ENCODE measurements around the gene RBM8A.

Gene RBM8A

DNA sequence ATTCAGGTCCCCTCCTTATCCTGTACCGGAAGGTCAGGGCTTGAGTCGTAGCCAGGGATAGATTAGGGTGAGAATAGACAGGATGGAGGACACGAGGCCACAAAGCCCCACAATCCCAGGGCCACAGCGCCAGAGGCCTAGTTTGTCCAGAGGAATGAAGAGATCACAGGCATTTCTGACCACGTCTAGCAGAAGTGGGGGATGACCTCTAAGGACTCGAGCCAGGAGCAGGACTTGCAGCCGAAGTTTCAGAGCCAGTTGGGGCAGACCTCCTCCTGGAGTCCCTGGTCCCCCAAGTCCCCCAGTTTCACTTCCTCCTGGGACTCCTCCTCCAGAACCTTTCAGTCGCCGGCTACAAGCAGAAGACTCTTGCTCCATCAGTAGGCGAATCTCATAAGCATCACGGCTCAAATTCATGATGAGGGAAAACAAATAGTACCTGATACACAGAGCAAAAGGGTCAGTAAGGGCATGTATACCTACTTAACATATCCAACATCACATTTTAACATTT lies 15.1 kb downstream of the RBM8A start:
- DNase-seq: no peak

DNA sequence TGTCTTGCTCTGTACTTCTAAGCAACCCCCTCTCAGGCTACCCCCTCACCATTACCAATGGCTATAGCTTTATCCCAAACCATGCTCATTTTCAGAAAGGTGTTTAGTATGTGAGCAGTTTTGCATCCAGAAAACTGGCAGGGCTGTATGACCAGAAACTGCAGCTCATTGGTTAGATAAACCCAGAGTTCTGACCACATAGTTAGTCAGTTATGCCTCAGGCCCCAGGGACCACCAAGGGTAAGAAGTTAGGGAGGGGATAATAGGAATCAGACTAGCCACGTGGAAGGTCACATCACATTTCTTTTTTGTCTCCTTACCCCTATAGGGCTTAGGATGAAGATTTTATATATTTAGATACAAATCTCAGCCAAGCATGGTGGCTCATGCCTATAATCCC lies 18.6 kb downstream of the RBM8A start:
- no peak for DNase-seq

DNA sequence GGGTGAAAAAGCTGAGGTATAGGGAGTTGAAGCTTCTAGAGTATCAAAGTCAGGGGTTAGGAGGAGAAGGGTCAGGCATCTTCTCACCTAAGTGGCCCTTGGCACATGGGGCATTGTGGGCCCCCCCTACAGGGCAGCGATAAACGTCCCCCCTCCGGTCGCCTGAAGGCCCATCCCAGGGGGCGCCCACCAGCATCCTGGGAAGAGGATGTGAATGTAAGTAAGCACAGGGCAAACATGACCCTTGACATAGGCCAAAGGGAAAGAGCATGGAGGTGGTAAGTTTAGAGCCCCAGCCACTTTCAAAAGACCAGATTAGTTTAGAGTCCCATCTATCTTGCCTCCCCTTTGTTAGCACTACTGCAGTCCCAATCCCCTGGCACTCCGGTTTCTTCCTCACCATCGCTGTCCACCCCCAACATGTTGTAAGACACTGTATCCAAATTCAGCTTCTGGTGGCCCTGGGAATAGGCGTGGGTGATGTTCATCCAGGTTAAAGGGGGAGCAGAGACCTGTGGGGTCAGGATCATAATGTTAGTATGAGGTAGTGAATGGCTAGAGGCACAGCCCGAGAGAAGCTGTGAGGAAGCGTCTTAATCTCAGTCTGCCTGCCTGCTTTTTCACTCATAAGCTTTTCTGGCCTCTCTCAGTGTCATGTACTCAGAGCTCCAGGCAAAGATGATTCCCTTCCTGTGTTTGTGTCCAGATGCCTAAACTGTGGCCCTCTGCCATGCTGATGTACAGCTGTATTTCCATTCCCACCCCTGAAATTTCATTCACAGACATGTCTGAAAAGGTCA lies 20.1 kb downstream of the RBM8A start:
- no peak for DNase-seq

DNA sequence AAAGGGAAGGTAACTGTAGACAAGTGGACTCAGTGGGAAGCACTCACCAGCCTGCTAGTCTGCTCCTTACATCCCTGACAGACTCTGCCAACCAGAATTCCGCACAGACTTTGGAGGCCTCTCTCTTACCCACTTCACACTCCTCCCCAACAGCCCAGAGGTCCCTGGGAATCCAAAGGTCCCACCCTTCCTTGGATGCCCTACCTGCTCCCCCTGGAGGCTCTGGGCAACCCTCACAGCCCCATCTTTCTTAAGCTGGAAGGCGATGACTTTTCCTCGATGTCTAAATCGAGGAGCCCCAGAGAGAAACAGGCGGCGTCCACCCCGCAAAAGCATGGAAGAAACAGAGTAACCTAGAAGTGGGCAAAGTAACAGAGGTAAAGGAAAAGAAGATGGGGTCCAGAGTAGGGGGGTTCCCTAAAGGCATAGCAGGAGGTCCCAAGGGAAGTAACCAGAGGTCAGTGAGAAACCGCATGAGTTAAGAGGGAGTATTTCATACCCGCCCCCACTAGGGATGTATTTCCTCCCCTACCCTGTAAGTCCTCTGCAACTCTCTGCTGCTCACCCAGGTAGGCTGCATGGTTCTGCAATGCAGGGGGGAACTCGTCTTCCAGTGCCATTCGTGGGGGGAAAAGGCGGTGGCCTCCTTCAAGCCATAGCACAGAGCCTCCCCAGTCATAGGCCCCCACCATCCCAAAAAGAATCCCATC lies 25.8 kb downstream of the RBM8A start:
- DNase-seq: no peak

DNA sequence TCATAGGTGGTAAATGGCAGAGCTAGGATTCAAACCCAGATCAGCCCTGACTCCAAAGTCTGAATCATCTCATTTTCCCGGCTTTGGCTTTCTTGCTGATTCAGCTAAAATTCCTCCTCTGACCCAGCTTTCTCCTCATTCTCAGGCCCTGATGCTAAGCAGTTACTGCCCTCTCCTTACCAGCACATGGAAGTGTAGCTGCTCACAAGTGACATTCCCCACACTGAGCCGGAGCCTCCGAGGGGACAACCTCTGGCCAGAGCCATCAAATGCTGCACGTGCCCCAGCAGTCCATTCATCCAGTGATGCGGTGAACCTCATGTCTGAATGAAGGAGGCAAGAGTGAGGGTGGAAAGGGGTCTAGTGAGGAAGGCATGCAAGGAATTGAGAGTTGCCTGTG lies 28.5 kb downstream of the RBM8A start:
- DNase-seq: no peak

DNA sequence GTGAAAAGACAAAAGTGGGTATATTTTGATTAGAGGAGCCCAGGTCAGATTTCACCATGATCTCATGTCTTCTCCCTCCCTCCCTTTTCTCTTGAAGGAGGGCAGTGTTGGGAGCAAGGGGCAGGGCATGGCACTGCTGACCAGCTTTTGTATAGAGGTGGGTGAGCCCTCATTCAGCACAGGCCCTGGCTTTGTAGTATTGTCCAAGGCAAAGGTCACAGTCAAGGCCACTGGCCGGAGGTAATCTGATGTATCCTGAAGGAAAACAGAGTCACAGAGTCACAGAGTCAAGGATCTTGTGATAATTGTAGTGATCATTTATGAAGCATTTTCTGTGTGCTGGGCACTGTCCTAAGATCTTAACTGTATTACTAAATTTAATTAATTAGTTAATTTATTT lies 29.3 kb downstream of the RBM8A start:
- no peak for DNase-seq

DNA sequence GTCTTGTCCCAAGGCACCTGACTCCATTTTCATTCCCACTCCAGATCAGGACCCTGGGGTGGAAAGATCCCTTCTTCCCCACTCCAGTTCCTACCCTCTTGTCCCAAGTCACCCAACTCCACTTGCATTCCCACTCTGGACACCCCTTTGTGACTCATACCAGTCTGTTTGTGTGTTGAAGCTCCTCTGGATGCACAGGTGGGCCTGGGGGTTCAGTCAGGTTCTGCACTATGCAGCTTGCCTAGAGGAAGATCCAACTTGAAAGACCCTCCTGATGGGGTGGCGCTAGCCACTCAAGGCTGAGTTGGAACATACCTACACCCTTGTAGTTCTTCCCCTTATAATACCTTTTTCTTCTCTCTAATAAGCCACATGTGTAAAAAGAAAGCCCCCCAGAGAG lies 31.8 kb downstream of the RBM8A start:
- no peak for DNase-seq

DNA sequence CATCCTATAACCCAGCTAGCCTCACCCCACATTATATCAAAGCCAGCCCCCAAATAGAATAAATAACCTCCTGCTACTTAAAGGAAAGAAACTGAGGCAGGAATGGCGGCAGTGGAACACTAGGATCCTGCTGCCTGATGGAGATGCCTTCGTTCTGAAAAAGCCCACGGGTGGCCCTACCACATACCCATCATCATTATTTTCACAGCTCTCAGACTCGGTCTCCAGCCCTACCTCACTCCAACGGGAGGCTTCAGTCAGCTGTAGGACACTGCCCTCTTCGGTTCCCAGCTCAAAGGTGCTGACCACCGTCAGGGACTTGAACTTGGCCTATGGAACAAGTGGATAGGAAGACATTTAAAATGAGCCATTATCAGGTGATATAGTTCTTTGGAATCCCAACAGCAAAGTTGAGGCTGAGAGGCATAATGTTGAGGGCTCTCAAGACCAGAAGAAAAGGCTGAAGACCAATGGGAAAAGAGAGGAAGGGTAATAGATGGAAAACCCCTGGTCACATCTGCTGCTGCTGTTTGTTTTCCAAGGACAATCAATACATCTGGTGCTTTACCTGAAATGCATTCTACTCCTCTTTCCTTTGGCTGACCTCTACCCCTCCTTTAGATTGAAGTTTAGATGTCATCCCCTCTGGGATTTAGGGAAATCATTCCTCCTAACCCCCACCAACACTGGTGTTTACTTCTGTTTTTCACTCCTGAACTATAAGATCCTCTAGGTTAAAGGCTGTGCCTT lies 33.8 kb downstream of the RBM8A start:
- no peak for DNase-seq

DNA sequence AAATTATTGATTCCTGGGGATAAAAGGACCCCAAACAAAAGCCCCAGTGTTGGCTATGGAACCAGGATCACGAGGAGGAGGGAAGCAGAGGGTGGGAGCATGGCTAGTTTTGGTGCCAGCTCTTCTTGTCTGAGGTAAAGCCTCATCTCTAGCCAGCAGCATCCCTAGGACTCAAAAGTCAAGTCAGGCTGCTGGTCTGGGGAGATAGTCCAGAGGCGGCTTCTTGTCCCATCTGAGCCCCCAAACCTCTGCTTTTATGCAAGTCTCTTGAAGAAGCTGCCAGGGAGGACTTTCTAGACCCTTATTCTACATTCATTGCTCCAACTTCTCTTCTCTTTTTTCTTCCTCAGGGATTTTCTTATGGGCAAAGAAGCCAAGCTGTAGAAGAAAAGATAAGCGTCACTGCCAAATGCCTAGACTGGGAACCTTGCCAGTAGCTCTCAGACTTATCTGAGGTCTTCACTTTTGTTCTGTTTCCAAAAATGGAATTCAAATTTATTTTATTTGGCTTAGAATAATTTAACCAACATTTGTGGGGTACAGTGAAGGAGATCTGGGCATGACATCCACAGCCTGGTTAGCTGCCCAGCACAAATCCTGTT lies 34.7 kb downstream of the RBM8A start:
- no peak for DNase-seq

DNA sequence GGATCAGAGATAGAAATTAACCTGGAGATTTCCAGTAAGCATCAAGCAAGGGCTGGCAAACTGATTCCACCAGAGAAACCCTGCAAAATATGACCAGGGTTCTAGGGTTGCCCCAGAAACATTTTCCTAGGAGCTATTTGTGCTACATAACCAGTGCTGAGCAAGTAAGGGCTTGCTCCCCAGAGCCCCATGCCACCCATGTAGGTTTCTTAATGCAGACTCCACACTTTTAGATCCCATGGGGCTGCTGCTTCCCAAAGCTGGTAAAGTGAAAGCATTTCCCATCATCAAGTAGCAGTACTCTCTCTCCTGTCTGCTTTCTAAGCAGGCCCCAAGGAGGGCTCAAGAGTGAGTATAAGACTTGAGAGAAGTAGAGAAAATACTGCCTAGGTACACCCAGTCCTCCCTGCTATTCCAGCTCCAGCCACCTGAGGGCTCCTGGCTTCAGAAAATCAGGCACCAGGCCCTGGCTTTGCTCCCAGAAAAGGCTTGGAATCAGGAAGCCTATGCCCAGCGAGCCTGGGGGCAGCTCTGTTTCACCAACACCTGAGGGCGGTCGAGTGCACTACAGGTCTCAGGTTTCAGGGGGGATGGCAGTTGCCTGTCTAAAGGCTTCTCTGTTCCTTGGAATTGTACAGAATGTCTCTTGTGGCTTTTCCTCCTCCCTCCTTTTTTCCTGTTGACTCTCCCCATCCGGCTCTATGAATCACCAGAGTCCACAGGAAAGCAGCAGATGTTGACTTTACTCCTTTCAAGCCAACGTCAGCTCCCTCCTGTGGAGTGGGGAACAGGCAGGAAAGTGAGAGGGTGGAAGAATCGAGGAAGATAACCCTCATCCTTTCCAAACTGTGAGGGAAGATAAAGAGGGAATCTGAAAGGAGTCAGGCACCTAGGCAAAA lies 35.4 kb downstream of the RBM8A start:
- DNase-seq: peak; percentile 57

DNA sequence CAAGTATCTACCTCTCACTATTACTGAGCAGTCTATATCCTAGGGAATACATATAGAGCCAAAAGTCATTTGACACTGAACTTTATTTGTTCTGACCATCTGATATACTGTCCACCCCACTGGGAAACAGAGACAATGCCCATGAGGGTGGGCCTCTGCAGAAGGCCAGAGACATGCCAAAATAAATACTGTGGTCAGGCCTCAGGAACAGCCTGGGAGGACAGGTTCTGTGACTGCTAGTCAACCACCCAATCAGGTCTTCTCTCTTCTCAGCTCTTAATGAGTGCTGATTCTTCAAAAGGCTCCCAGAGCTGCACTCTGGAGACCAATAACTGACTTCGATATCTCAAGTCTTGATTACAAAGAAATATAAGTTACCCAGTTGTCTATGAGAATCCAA lies 36.1 kb downstream of the RBM8A start:
- DNase-seq: no peak

DNA sequence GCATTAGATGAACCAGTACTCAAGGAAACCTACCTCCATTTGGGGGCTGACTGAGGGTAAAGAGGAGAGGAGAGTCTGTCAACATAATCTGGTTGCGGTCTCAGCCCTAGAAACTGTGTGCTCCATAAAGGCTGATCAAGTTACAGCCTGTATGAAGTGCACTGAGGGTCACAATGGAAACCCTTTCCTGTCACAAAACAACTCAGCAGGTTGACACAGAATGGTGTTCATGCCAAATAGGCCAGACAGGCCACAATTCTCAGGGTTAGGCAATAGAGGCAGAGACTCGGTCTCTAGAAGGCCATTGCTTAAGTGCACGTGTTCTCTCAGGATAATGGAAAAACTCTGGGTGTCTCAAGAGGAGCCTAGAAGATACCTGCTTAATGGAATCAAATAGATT lies 37.6 kb downstream of the RBM8A start:
- no peak for DNase-seq

DNA sequence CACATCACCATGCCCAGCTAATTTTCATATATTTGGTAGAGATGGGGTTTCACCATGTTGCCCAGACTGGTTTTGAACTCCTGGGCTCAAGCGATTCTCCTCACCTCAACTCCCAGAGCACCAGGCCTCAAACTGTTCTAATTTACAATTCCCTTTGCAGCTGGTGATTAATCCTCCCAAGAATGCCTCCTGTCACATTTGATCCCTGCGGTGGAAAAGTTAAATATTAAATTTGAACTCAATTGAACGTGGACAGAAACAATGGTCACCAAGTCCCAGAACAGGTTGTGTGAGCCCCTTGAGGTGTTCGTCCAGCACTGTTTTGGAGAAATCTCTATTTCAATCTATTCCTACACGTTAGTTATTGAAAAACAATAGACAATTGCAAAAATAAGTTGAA lies 39.7 kb downstream of the RBM8A start:
- no peak for DNase-seq

DNA sequence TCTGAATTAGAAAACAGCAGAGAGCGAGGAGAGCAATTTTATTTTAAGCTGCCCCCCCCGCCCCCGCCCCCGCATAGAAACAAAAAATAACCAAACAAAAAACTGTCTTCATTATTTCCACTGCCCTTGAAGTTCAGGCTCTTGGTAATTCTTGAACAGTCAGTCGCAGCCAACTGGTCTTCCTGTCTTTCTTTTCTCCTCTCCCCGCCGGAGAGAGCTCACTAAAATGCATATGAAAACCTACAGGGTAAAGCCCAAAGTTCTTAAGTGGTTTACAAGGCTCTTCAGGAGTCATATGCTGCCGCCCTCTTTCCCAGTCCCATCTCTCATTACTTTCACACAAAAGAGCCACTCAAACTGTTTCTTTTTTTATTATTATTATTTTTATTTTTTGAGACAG lies 40.5 kb downstream of the RBM8A start:
- DNase-seq: no peak

DNA sequence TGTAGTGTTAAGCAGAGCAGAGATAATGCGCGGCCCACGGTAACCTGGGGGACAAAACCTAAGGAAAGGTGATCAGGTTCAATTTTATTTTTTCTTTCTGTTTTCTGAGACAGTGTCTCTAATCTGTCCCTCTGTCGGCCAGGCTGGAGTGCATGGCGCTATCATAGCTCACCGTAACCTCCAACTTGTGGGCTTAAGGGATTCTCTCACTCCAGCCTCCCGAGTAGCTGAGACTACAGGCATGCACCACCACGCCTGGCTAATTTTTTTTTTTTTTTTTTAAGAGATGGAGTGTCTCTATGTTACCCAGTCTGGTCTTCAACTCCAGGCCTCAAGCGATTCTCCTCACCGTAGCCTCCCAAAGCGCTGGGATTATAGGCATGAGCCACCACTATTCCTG lies 40.9 kb downstream of the RBM8A start:
- no peak for DNase-seq

DNA sequence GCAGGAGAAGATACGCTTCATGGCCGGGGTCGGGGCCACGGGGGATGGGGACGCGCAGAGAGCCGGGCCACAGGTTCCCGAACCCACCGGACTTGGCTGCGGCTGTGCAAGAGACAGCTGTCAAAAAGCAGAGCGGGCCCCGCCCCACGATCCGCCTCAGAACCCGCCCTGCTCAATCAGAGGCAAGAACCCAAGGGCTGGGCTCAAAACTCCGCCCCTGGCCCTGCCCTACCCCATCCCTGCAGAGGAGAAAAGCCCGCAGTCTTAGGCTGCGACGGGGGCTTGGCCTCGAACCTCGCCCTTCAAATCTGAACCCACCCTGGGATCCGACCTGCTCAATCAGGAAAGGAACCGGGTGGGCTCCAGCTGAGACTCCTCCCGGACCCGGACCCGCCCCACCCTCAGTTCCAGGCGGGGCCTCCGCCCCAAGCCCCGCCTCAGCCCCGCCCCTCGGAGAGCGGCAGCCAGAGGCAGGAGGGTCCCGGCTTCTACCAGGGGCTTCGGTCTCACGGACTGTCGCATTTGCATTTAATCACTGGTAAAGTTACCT lies 41.5 kb downstream of the RBM8A start, which contains the start of gene ANKRD35:
Gene ANKRD35, minus strand, starts transcription at position 129 of the 550 bp plus-strand sequence. Its CDS starts 108 bp downstream, at position 21.
- DNase-seq: peak; percentile 92

DNA sequence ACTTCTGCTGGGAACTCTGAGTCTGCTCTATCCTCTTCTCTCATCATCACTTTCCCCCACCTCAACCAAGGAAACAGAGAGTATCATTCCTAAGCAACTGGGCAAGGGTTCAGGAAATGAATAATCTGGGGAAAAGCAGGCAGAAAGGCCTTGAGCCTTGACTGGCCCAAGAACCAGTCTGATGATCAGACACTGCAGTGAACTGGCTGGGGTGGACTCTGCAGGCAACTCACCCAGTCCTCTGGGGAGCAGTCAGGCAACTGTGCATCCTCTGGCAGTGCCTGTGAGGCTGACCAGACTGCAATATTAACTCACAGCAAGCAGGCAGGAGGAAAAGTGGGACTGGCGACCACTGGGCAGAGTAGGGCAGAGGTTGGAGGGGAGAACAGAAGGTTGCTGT lies 42.6 kb downstream of the RBM8A start:
- no peak for DNase-seq

DNA sequence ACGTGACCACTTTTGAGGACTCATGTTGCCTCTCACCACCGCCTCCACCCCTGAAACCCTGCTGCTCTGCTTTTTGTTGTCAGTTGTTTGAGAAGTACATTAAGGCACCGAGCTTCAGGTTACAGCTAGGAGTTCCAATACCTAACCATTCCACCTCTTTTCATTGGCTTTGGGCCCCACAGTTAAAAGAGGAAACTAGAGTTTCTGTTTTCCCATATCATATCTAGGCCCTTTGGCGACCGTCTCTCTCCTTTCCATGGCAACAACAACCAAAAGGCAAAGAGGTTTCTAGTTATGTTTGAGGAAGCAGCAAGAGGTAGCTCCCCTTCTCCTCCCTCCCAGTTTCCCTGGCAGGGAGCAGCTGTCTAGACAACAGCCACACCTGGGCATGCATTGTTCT lies 47.5 kb downstream of the RBM8A start:
- no peak for DNase-seq

DNA sequence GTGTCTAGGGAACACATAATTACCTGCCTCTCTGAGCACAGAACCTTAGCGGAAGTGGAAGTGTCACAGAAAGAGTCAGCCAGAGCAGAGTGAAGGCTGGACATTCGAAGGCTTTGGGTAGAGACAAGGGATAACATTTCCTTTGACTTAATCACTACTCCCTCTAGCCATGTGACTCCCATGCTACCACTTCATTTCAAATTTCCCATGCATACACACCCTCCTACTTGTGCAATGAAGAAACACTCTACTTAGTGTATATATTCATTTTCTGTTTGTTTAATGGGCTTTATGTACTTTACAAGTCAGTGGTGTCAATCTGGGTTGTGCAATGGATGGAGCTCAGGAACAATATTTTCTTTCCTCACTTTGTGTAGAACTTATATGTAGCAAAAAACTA lies 48.6 kb downstream of the RBM8A start:
- DNase-seq: no peak

DNA sequence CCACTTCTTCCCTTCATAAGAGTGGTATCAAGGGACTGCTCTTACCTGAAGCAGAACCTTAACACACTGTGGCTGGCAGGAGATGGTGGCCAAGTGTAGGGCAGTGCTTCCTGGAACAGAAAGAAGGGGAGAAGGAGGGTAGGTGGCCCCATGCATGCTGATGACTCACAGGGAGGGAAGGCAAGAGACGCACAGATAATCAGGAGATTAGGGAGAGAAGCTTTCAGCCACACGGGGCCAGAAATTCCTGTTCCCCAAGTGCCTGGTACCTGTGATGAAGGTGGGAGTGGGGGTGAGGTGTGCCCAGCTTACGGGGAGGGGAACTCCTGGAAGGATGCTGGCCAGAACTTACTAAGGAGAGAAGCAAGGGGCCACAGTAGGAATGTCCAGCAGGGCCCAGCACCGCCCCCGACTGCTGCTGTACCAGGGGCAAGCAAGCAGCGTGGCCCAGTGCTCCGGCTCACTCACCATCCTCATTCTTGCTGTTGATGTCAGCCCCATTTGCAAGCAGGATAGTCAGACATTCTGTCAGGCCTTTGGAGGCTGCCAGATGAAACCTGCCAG lies 49.3 kb downstream of the RBM8A start:
- no peak for DNase-seq

DNA sequence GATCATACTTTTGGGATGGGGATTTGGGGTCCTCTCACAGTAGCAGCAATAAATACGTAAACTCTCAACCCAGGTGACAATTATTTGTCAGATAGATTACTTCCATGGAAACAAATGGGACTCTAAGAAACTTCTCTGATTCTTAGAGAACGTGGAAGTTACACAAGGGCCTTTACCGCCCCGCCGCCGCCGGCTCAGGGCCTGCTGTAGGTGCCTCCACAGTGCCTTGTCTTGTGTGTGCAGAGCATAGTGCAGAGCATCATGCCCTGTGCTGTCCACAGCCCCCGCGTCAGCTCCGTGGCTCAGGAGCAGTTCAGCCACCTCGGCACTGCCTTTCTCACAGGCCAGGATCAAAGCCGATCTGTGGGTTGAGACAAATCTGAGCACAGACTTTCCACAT lies 52.6 kb downstream of the RBM8A start:
- DNase-seq: no peak

Data from activated naive CD4-positive, alpha-beta T cell treated with Interleukin-2 at 50 U/mL for 16 hours (primary cell).